GM19438 (cell line): Measurements from ENCODE around the gene ZCCHC9.
"Not testable (repeated sequence)": the region's sequence is repeated elsewhere in the genome, so short reads cannot be mapped to it uniquely, and the experiment has no call there.

Experiments
- ATAC-seq: cut with Tn5 transposase; IDR thresholded peaks from one replicate; pipeline ENCODE4 v1.9.1; 2021; ENCODE audit warnings: low read depth; ENCODE audit not compliant: unreplicated experiment

The ZCCHC9 gene, protein sequence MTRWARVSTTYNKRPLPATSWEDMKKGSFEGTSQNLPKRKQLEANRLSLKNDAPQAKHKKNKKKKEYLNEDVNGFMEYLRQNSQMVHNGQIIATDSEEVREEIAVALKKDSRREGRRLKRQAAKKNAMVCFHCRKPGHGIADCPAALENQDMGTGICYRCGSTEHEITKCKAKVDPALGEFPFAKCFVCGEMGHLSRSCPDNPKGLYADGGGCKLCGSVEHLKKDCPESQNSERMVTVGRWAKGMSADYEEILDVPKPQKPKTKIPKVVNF

DNA sequence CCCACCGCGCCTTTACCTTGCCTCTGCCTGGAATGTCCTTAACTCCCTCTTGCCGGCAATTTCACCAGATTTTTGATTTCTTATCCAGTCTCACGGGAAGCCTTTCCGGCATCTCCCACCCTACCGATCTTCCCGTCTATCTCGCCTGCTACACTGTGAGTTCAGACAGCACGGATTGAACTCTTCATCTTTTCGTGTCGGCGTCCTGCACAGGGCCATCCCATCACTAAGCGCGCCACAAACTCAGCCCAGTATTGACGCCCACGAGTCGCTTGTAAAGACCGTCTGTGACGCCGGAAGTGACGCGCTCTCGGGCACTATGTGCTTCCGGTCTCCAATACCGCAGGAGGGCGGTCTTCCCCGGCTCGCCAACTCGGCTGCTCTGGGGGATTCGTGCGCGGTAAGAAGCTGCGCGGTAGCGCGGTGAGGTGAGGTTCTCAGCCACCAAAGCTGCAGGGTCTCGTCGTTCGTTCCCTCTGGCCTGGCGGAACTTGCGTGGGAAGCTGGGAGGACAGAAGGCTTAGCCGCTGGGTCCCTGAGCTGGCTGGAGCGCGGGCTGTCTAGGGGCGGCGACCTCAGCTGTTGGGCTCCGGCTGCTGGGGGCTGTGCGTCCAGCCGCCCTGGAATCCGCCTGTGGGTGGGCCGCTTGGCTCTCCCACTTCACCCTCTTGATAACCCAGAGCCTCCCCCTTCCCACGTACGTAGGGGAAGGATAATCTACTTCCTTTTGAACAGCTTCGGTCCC is at the start of gene ZCCHC9:
ZCCHC9 (plus strand) TSS at position 317 of the 745 bp plus-strand sequence. CDS start 3,171 bp downstream, outside the sequence.
- ATAC-seq: peak; percentile 98

DNA sequence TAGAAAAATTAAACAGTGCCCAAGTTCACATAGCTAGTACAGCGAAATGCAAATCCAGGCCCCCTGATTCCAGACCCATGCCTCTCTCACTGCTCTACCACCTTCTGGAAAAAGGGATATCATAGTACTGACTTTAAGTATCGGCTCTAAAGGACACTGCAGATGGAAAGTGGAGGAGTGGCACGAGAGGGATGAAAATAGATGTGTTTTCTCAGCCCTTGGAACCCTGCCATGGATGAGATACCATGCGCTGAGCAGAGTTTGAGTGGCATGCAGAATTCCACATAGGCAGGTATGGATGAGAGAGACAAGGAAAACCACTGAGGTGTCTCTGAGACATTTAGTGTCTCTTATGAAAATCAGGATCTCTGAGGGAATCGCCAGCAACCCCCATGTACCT is 49.5 kb upstream of the ZCCHC9 start:
- no peak for ATAC-seq

DNA sequence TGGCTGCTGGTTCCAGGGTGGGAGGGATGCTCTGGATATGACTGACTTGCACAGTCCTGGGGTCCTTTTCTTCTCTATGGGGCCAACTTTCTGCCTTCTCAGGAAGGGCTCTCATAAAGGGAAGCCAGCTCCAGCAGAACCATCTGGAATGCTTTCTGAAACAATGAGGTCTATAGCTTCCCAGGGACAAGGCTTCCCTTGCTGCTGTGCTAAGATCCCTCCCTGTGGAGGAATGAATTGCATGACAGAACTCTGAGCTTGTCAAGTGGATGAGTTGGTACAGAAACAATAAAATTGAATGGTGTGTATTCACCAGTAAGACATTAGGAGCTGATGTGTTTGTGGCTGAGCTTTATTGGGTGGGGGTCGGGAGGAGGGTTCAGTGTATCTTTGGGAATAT is 48.5 kb upstream of the ZCCHC9 start:
- no peak for ATAC-seq

DNA sequence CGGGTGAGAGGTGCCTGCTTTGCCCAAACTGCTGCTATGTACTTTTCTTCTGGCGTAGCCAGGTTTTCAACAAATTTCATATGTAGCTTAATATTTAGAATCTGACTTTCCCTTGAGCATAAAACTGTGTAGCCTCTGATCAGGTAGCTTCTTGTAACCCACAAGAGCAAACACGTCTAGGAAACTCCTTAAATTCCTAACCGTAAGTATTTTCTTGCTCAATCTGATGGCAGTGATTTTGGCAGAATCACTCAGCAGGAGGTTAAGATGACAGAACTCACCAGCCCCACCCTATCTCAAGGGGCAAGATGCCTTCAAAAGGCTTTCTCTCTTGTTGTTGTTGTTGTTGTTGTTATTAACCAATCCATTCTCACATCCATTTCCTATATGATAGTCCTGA is 47.5 kb upstream of the ZCCHC9 start:
- ATAC-seq: no peak

DNA sequence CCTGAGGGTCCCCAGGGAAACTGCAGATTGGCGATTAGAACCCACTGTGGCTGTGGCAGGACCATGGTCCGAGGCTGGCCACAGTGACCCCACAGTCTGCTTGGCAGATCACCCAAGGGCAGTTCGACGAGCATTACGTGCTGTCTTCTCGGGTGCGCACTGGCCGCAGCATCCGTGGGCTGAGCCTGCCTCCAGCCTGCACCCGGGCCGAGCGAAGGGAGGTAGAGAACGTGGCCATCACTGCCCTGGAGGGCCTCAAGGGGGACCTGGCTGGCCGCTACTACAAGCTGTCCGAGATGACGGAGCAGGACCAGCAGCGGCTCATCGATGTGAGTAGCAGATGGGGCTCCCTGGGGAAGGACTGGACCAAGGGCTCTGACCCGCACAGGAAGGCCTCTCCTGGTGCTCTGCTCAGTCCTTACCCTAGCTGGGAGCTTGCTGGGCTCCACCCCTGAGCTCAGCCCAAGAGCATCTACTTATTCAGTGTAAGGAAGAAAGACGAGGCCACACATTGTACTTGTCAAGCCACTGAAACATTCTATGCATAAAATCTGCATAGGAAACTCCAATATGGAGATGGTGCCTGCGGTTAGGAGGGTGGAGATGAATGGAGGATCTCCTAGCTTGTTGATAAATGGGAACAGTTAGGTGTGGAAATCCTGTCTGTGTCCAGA is 46.4 kb upstream of the ZCCHC9 start:
- no peak for ATAC-seq

DNA sequence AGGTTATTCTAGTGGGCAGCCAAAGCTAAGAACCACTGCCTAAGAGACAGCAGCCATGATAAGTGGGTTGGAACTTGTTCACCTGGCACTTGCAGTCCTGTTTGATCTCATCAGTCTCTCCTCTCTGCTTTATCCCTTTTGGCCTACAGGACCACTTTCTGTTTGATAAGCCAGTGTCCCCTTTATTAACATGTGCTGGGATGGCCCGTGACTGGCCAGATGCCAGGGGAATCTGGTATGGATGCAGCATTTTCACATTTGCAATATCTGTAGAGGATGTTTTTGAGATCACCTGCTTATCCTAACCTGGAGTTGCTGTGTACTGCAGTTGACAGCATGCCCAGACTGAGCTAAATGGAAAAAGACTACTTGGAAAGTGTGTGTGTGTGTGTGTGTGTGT is 44.6 kb upstream of the ZCCHC9 start:
- no peak for ATAC-seq

DNA sequence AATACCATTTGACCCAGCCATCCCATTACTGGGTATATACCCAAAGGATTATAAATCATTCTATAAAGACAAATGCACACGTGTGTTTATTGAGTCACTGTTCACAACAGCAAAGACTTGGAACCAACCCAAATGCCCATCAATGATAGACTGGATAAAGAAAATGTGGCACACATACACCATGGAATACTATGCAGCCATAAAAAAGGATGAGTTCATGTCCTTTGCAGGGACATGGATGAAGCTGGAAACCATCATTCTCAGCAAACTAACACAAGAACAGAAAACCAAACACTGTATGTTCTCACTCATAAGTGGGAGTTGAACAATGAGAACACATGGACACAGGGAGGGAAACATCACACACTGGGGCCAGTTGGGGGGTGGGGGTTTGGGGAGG is 38.6 kb upstream of the ZCCHC9 start:
- not testable (repeated sequence) for ATAC-seq

DNA sequence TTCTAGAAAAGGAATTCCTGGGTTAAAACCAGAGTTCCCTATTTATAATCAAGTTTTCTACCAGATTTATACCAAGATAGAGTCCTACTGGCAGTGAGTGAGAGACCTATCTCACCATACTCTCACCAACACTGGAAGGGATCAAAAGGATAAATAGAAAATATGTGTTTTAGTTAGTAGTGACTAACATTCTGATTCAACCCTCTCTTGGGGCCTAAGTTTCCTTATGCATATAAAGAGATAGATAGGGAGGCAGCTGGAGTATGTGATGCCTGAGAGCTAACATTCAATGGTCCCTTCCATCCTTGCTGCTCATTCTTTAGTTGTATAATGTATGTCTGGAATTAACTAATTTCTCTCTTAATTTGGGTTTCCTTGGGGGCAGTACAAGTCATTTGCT is 36.3 kb upstream of the ZCCHC9 start:
- no peak for ATAC-seq

DNA sequence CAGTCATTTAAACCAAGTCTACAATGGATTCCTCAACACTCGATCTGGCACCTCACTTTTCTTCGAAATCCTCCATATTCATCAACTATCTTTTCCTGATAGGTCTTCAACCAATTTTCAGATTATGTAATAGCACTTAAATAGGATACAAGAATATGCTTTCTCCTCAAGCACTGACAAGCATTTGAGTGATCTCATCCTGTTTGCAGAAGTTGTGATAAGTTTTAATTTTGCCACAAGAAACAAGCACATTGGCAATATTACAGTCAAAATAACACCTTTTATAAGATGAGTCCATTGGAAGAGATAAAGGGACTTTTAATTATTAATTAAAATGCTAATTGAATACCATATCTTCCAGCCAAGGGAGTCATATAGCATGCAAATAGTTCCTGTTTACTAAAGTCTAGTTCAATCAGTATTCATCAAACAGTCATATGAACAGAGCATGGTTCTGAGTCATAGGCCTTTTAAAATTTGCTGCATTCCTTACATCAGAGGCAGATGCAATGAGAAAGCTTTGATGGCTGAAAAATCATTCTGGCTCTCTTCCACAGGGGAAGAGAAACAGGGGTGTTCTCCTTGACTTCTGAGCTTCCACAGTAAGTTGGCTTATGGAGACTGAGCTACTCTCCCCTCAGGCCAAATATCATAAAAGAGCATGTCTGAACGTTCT is 32.7 kb upstream of the ZCCHC9 start:
- ATAC-seq: no peak

DNA sequence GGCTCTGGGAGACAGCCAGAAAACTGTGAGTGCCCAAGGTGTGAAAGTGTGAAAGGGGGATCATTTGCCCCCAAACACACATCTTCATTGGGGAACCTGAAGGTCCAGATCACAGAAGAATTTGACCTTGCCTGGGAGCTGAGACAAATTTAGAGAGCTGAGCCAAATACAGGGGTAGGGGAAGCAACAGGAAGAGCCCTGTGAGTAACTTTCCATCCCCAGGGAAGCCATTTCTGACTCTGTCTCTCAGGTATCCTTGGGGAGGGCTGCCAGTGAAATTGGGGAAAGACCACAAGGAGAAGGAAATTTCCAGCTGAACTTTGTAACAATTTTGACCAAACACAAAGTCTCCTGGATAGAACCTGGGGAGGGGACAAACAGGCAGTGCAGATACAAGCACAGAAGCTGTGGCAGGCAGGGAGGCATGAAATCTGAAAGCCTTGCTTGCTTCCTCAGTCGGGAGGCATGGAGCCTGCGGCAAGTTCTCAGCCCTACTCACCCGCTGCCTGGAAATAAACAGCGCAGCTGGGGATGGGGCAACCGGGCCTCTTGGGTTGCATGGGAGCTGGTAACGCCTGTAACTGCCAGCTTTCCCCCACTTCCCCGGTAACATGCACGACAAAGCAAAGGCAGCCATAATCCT is 31.5 kb upstream of the ZCCHC9 start:
- ATAC-seq: no peak

DNA sequence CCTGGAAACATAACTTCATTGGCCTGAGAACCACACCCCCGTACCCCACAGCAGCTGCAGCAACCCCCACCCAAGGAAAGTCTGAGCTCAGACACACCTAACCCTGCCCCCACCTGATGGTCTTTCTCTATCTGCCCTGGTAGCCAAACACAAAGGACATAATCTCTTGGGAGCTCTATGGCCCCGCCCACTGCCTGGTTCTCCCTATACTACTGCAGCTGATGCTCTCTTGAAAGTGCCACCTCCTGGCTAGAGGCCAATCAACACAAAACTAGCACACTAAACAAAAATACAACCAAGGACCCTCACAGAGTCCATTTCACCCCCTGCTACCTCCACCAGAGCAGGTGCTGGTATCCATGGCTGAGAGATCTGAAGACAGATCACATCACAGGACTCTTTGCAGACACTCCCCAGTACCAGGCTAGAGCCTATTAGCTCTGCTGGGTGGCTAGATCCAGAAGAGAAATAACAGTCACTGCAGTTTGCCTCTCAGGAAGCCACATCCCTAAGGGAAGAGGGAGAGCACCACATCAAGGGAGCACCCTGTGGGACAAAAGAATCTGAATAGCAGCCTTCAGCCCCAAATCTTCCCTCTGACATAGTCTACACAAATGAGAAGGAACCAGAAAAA is 30.9 kb upstream of the ZCCHC9 start:
- ATAC-seq: not testable (repeated sequence)

DNA sequence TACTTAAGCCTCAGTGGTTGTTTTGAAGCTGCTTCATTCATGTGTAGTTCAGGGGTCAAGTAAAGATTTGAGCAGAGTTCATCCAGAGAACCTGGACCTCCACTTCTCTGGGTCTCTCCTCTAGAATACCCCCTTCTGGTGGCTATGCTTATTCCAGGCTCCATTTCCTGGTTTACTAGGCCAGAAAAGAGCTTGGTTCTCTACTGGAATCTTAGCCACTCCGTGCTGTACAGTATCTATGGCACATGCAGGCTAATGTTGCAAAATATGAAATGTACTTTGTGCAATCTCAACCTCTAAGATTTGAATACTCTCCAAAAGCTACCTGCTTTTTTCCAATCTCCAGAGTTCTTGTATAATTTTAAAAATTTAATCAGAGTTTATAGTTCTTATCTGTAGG is 17.4 kb upstream of the ZCCHC9 start:
- ATAC-seq: no peak

DNA sequence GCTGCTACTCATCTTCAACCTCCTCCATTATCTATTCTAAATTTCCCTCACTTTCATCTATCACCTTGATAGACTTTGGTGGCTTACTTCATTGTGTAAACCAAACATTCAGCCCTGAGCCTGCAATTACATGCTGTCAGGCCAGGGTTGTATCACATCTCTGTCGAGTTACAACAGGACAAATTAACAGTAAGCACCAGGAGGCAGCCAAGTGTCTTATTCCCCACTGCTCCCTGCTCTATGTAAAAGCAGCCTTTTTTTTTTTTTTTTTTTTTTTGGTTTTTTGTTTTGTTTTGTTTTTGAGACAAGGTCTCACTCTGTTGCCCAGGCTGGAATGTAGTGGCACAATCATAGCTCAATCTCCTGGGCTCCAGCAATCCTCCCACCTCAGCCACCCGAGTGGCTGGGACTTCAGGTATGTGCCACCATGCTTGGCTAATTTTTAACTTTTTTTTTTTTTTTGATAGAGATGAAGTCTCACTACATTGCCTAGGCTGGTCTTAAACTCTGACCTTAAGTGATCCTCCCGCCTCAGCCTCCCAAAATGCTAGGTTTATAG is 15.2 kb upstream of the ZCCHC9 start:
- no peak for ATAC-seq

DNA sequence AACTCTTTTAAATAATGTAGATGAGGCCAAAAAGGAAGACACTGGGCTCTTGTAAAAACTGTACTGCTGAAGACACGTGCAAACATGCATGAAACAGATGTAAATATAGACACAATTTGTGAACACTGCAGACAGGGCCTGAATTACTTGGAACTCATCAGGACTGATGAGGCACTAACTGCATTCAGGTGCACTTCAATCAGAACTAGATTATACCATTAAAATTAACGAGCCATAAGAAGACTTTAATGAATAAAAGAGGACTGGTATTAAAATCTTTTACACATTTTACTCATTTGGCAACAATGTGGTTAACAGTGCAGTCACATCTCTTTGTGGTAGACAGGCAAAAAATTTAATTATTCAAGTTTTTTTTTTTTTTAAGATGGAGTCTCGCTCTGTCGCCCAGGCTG is 13.4 kb upstream of the ZCCHC9 start:
- ATAC-seq: no peak

DNA sequence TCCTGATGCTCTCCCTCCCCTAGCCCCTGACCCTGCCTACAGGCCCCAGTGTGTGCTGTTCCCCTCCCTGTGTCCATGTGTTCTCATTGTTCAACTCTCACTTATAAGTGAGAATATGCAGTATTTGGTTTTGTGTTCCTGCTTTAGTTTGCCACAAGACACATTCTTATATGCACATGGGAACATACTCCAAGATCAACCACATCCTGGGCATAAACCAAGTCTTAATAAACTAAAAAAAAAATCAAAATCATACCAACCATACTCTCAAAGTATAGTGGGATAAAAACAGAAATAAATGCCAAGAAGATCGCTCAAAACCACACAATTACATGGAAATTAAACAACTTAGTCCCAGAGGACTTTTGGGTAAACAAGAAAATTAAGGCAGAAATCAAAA is 11.2 kb upstream of the ZCCHC9 start:
- ATAC-seq: no peak

DNA sequence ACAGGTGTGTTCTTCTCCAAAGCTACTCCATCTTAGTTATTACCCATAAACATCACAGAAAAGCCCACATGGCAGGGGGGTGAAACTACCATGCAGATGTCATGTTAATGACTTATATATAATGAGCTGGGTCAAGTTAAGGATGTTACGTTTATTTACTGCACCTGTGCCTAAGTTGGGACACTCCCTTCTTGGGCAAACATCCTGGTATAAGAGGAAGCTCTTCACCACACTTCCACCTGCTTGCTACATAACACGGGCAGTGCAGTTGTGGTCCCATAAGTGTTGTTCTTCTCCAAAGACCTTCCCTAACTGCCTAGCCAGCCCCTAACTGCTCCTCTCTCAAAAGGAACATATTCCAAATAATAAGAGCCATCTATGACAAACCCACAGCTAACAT is 9.3 kb upstream of the ZCCHC9 start:
- no peak for ATAC-seq

DNA sequence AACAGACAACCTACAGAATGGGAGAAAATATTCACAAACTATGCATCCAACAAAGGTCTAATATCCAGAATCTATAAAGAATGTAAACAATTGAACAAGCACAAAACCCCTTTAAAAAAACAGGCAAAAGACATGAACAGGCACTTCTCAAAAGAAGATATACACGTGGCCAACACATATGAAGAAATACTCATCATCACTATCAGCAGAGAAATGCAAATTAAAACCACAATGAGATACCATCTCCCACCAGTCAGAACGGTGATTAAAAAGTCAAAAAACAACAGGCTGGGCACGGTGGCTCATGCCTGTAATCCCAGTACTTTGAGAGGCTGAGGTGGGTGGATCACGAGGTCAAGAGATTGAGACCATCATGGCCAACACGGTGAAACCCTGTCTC is 7.4 kb upstream of the ZCCHC9 start:
- ATAC-seq: not testable (repeated sequence)

DNA sequence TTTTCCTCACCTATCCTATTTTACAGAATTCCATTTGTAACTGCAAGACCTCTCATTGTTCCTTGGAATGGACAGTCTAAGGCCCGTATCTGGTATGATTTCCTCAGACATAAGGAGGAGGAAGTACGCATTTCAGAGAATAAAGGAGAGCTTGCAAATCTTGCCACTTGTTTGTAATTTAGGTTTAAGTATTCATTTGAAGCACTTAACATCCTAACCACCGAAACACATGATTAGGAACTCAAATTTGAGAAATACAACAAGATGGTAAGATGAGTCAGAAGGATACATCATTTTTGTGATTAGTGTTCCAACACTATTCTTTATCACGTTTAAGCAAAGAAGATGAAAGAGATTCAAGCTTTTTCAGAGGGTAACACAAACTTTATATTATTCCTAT is 3.9 kb upstream of the ZCCHC9 start:
- no peak for ATAC-seq

DNA sequence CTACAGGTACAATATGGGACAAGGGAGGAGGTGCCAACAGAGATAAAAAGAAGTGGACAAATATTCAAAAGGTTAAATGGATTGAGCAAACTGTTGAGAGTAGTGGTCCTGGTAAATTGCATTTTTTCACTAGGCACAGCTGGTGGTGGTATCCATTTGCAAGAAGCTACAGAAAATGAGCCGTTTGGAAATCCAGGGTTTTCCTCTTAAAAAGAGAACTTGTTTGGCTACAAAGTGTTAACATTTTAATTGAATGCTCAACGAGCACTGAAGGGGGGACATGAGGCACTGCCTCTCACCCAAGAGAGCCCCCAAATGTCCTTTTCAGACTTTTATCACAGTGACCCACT is 491 bp upstream of the ZCCHC9 start:
- ATAC-seq: no peak

DNA sequence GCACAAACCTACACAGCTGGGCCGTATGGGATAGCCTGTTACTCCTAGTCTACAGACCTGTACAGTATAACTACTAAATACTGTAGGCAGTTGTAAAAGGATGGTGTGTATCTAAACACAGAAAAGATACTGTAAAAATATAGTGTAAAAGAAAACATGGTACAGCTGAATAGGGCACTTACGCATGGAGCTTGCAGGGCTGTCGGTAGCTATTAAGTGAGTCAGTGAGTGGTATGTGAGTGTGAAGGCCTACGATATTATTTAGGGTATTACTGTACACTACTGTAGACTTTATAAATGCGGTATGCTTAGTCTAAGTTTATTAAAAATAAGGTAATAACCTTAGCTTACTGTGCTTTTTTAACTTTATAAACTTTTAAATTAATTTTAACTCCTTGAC is 1.2 kb downstream of the ZCCHC9 start:
- no peak for ATAC-seq
